HL-60 (cell line): ENCODE measurements around the gene PGGT1B.
"Not testable (repeated sequence)": the region's sequence is repeated elsewhere in the genome, so short reads cannot be mapped to it uniquely, and the experiment has no call there.

Source experiments
- GABPA ChIP-seq: IDR thresholded peaks from 2 replicates; pipeline ENCODE4 v1.6.1; 2012; ENCODE audit warnings: low read depth
- TF ChIP-seq, protein P1 (sequence below): IDR thresholded peaks from one replicate; pipeline ENCODE4 v1.5.1; 2011; ENCODE audit warnings: low read length, control low read depth, inconsistent platforms; ENCODE audit not compliant: insufficient read depth

DNA sequence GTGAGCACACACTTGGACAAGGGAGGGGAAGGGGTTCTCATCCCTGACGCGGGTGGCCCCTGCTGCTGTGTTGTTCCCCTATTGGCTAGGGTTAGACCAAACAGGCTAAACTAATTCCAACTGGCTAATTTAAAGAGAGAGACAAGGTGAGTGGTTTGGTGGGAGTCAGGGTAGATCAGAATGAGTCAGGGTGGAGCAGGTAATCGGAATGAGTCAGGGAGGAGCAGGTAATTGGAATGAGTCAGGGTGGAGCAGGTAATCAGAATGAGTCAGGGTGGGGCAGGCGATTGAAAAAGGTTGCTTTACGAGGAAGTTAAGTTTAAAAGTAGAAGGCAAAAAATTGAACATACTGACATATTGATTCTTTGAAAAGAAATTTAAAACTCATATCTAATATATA, 13.3 kb downstream of the PGGT1B start:
- not testable (repeated sequence) for TF ChIP-seq GABPA
- TF ChIP-seq, protein P1, sequence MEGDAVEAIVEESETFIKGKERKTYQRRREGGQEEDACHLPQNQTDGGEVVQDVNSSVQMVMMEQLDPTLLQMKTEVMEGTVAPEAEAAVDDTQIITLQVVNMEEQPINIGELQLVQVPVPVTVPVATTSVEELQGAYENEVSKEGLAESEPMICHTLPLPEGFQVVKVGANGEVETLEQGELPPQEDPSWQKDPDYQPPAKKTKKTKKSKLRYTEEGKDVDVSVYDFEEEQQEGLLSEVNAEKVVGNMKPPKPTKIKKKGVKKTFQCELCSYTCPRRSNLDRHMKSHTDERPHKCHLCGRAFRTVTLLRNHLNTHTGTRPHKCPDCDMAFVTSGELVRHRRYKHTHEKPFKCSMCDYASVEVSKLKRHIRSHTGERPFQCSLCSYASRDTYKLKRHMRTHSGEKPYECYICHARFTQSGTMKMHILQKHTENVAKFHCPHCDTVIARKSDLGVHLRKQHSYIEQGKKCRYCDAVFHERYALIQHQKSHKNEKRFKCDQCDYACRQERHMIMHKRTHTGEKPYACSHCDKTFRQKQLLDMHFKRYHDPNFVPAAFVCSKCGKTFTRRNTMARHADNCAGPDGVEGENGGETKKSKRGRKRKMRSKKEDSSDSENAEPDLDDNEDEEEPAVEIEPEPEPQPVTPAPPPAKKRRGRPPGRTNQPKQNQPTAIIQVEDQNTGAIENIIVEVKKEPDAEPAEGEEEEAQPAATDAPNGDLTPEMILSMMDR, result not testable (repeated sequence)
